IPS-11a (cell line): Measurements from ENCODE around the gene TBXAS1.
"Not testable (repeated sequence)": the region's sequence is repeated elsewhere in the genome, so short reads cannot be mapped to it uniquely, and the experiment has no call there.

Experiments used
- H3K4me3 ChIP-seq: one replicate; pipeline ENCODE4 v1.5.1; 2013; ENCODE audit warnings: low read depth, low read length, control low read depth

TBXAS1 gene

GRCh38 chr7:139825666-139826290 lies 3.3 kb upstream of the TBXAS1 start:
- H3K4me3 ChIP-seq = no peak overlapping the region

GRCh38 chr7:139827042-139827441 lies 2.0 kb upstream of the TBXAS1 start:
- no peak overlapping the region for H3K4me3 ChIP-seq

GRCh38 chr7:139828446-139828845 lies 618 bp upstream of the TBXAS1 start:
- H3K4me3 ChIP-seq = no peak overlapping the region

- H3K4me3 ChIP-seq = no peak overlapping the region
These were observed 682 bp downstream of the TBXAS1 start for GRCh38 chr7:139829775-139830117.

- H3K4me3 ChIP-seq = no peak overlapping the region
These were observed 1.2 kb downstream of the TBXAS1 start for GRCh38 chr7:139830292-139830691.

GRCh38 chr7:139830782-139831501 lies 1.9 kb downstream of the TBXAS1 start:
- H3K4me3 ChIP-seq = no peak overlapping the region

- not testable (repeated sequence) for H3K4me3 ChIP-seq
These were observed 6.8 kb downstream of the TBXAS1 start for GRCh38 chr7:139835848-139836247.

- H3K4me3 ChIP-seq = not testable (repeated sequence)
These were observed 8.2 kb downstream of the TBXAS1 start for GRCh38 chr7:139837291-139837690.

- H3K4me3 ChIP-seq = no peak overlapping the region
These were observed 9.2 kb downstream of the TBXAS1 start for GRCh38 chr7:139838276-139838675.

- H3K4me3 ChIP-seq = no peak overlapping the region
These were observed 9.8 kb downstream of the TBXAS1 start for GRCh38 chr7:139838876-139839275.

GRCh38 chr7:139840776-139841175 lies 11.7 kb downstream of the TBXAS1 start:
- no peak overlapping the region for H3K4me3 ChIP-seq

- H3K4me3 ChIP-seq = no peak overlapping the region
These were observed 13.5 kb downstream of the TBXAS1 start for GRCh38 chr7:139842401-139843210.

- not testable (repeated sequence) for H3K4me3 ChIP-seq
These were observed 14.1 kb downstream of the TBXAS1 start for GRCh38 chr7:139843211-139843537.

GRCh38 chr7:139844779-139845442 lies 15.8 kb downstream of the TBXAS1 start:
- no peak overlapping the region for H3K4me3 ChIP-seq

- no peak overlapping the region for H3K4me3 ChIP-seq
These were observed 16.4 kb downstream of the TBXAS1 start for GRCh38 chr7:139845443-139845805.

- H3K4me3 ChIP-seq = no peak overlapping the region
These were observed 17.2 kb downstream of the TBXAS1 start for GRCh38 chr7:139846297-139846696.

GRCh38 chr7:139848274-139848673 lies 19.2 kb downstream of the TBXAS1 start:
- H3K4me3 ChIP-seq = no peak overlapping the region

GRCh38 chr7:139850906-139851305 lies 21.8 kb downstream of the TBXAS1 start:
- H3K4me3 ChIP-seq = no peak overlapping the region

GRCh38 chr7:139851770-139852481 lies 22.9 kb downstream of the TBXAS1 start:
- H3K4me3 ChIP-seq = no peak overlapping the region

- H3K4me3 ChIP-seq = no peak overlapping the region
These were observed 23.4 kb downstream of the TBXAS1 start for GRCh38 chr7:139852482-139852845.

GRCh38 chr7:139853506-139854123 lies 24.6 kb downstream of the TBXAS1 start:
- H3K4me3 ChIP-seq = no peak overlapping the region
